Gastrocnemius medialis (tissue), 4 donors: Measurements from ENCODE around the gene NAP1L4. TPM values are rescaled to one million over a fixed set of nuclear protein-coding genes. Genes with fewer than 3 reads are reported as not detected.
A peak's percentile ranks its signal among the peaks of the same experiment; 100 is the strongest.

Experiments used
- ATAC-seq, 2 donors: fragments of 150-250 bp; one replicate each; pipeline ENCODE4 v1.9.1; 2016
- DNase-seq, 2 donors: peaks; one replicate each; pipeline ENCODE4 v3.0.0-alpha.2; 2019
- H3K27ac ChIP-seq, 4 donors: fragments of 200-600 bp; sonication (generic); 1 replicate in 1 of 4; 2 replicates in 3 of 4; pipeline ENCODE4 v1.5.1; 2016 to 2018; ENCODE audit warnings: mild to moderate bottlenecking in 2 of 4, moderate library complexity in 1 of 4
- H3K27me3 ChIP-seq, 3 donors: fragments of 200-600 bp; sonication (generic) in 2 of 3; 1 replicate in 1 of 3; 2 replicates in 2 of 3; pipeline versions ENCODE4 v1.5.1 to v1.6.0; 2016 to 2019; ENCODE audit warnings: mild to moderate bottlenecking in 1 of 3, moderate library complexity in 1 of 3
- H3K36me3 ChIP-seq, 2 donors: fragments of 200-600 bp; sonication (generic) in 1 of 2; one replicate each; pipeline ENCODE4 v1.5.1; 2017 to 2018
- H3K4me1 ChIP-seq, 2 donors: fragments of 200-600 bp; sonication (generic) in 1 of 2; one replicate each; pipeline ENCODE4 v1.5.1; 2016 to 2017; ENCODE audit warnings: mild to moderate bottlenecking in 2 of 2
- H3K4me3 ChIP-seq, 4 donors: fragments of 200-600 bp; sonication (generic) in 3 of 4; 1 replicate in 1 of 4; 2 replicates in 3 of 4; pipeline ENCODE4 v1.5.1; 2016 to 2019; ENCODE audit warnings: mild to moderate bottlenecking in 2 of 4
- H3K9me3 ChIP-seq, 3 donors: fragments of 200-600 bp; sonication (generic) in 2 of 3; 1 replicate in 1 of 3; 2 replicates in 2 of 3; pipeline ENCODE4 v1.5.1; 2016 to 2019
- CTCF ChIP-seq, 5 experiments: fragments of 450-650 bp in 3 of 5; fragments of 200-600 bp in 2 of 5; sonication (generic) in 2 of 5; IDR thresholded peaks in 4 of 5; conservative IDR thresholded peaks in 1 of 5; 1 replicate in 4 of 5; 2 replicates in 1 of 5; pipeline ENCODE4 v1.5.1; 2016 to 2019; ENCODE audit warnings: antibody characterized with exemption in 5 of 5, mild to moderate bottlenecking in 3 of 5, moderate library complexity in 3 of 5
- POLR2A ChIP-seq, 2 donors: fragments of 450-650 bp; IDR thresholded peaks; one replicate each; pipeline ENCODE4 v1.6.1; 2017; ENCODE audit warnings: antibody characterized with exemption in 2 of 2, mild to moderate bottlenecking in 2 of 2, moderate library complexity in 2 of 2
- in situ Hi-C, 4 donors: fragments of 200-750 bp; cut with MboI; loops; one replicate each; pipeline versions ENCODE4 v1.15.0 to v1.8.0; 2017; ENCODE audit warnings: low sequenced_read_pairs in 4 of 4
- intact Hi-C: fragments of 100-400 bp; cut with DNase I; formaldehyde crosslinking; loops from one replicate; pipeline ENCODE4 v1.15.1; 2023; ENCODE audit warnings: low total_unique reads
- total RNA-seq, 4 donors: library from RNA; depleted of rRNA; stranded (reverse); fragments of >200 nt; gene quantifications; one replicate each; pipeline versions ENCODE4 v1.1.0 to v1.2.3, GENCODE V29; 2016

NAP1L4 gene
- total RNA-seq, 4 donors from 2014 or later: 86.4 to 123 (median 111) TPM

- no peak for TF ChIP-seq POLR2A (IDR thresholded peaks at IDR 0.05)
- no peak for TF ChIP-seq CTCF (IDR thresholded peaks at IDR 0.05 in 4 of 5, conservative IDR thresholded peaks at IDR 0.05 in 1 of 5)
- Histone ChIP-seq H3K4me1 (peaks cover 12 to 19% of the 10 kb centered on the region in 2 donors), H3K9me3 (no peaks in the 10 kb centered on the region), H3K27me3 (no peaks in the 10 kb centered on the region), H3K4me3 (no peak overlapping the region), H3K36me3 (peaks cover 0 to 22% of the 10 kb centered on the region in 2 donors), H3K27ac (no peak overlapping the region)
- no peak for DNase-seq
- in situ Hi-C loops: no loop called here
- ATAC-seq: no peak
- intact Hi-C loops: no loop called here
Measured at GRCh38 chr11:2997406-2997805, 5.3 kb upstream of the NAP1L4 start.

- DNase-seq: no peak
- H3K27me3 ChIP-seq: no peaks in the 10 kb centered on the region
- H3K9me3 ChIP-seq: no peaks in the 10 kb centered on the region
- intact Hi-C loops: no loop called here
- H3K36me3 ChIP-seq: peaks cover 0 to 18% of the 10 kb centered on the region in 2 donors
- no peak for ATAC-seq
- H3K27ac ChIP-seq: no peak overlapping the region
- no peak overlapping the region for H3K4me3 ChIP-seq
- TF ChIP-seq CTCF (IDR thresholded peaks at IDR 0.05 in 4 of 5, conservative IDR thresholded peaks at IDR 0.05 in 1 of 5): no peak
- TF ChIP-seq POLR2A (IDR thresholded peaks at IDR 0.05): no peak
- in situ Hi-C loops: no loop called here
- peaks cover 12 to 20% of the 10 kb centered on the region in 2 donors for H3K4me1 ChIP-seq
Measured at GRCh38 chr11:2996976-2997375, 4.8 kb upstream of the NAP1L4 start.

GRCh38 chr11:2995893-2996554 is 3.9 kb upstream of the NAP1L4 start:
- in situ Hi-C loops (no loop called here), intact Hi-C loops (no loop called here)
- no peak for TF ChIP-seq CTCF (IDR thresholded peaks at IDR 0.05 in 4 of 5, conservative IDR thresholded peaks at IDR 0.05 in 1 of 5)
- no peak for TF ChIP-seq POLR2A (IDR thresholded peaks at IDR 0.05)
- no peaks in the 10 kb centered on the region for H3K9me3 ChIP-seq
- H3K4me1 ChIP-seq: peaks cover 13 to 25% of the 10 kb centered on the region in 2 donors
- no peaks in the 10 kb centered on the region for H3K27me3 ChIP-seq
- H3K4me3 ChIP-seq: no peak overlapping the region
- H3K27ac ChIP-seq: peak overlapping the region in 2 of 4 donors; percentile 18 to 19
- DNase-seq (peak; percentile 40 to 65), ATAC-seq (peak; percentile 30 to 51)
- peaks cover 0 to 9% of the 10 kb centered on the region in 2 donors for H3K36me3 ChIP-seq

GRCh38 chr11:2995031-2995561 is 3.0 kb upstream of the NAP1L4 start:
- no peak for TF ChIP-seq POLR2A (IDR thresholded peaks at IDR 0.05)
- no peak for TF ChIP-seq CTCF (IDR thresholded peaks at IDR 0.05 in 4 of 5, conservative IDR thresholded peaks at IDR 0.05 in 1 of 5)
- no peaks in the 10 kb centered on the region for H3K9me3 ChIP-seq
- no peak for DNase-seq
- in situ Hi-C loops (no loop called here), intact Hi-C loops (no loop called here)
- no peak overlapping the region for H3K27ac ChIP-seq
- H3K36me3 ChIP-seq: peaks cover 0 to 2% of the 10 kb centered on the region in 2 donors
- no peaks in the 10 kb centered on the region for H3K27me3 ChIP-seq
- ATAC-seq: no peak
- H3K4me1 ChIP-seq: peaks cover 22 to 27% of the 10 kb centered on the region in 2 donors
- no peak overlapping the region for H3K4me3 ChIP-seq
